Hematopoietic multipotent progenitor cell treated with erythropoietin and hydrocortisone succinate and interleukin-3 and kit ligand, for 15 days (in vitro differentiated cells): Measurements from ENCODE around the gene PARD3B.

Source experiments
- DNase-seq: peaks from one replicate; pipeline ENCODE4 v3.0.0-alpha.2; 2015; ENCODE audit warnings: low spot score

PARD3B gene

DNA sequence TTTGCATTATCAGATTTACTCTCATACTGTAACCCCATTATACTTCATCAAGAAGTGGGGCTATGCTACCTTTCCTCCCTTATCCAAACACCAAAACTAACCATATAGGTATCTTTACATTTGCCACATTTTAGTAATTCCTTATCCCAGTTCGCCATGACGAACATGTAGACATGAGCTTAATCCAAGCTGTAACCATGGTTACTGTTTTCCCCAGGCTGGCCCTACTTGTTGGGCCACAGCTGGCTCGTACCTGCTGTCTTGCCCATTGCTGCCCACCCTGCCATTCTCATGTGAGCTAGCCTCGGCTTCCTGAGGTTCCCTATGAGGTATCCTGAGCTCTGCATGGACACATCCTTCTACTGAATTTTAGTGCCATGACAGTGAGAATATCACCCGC lies 117.7 kb downstream of the PARD3B start:
- DNase-seq = no peak

DNA sequence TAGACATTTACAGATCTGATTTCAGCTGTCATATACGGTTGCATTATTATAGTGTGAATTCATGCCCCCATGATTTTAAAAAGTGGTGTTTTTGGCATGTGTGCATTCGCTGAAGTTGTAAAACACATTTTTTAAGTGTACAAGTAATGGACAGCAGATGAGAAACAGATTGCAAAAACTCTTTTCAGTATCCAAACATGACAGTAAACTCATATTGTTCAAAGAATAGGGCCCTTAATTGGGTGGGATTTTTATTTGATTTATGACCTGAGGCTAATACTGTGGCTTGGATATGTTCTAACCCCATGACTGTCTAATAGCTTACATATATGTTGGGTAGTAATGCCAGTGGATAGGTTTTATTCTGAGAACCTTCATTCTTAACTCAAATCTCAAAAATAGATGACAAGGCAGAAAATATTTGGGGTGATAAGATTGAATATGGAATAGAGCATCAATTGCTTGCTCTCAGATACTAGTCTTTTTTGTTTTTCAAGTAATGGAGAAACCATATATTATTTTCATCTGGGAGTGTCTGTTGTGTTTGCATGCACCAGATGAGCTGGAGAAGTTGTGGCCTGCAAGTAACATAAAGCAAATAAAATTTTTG lies 118.6 kb downstream of the PARD3B start:
- DNase-seq = no peak

DNA sequence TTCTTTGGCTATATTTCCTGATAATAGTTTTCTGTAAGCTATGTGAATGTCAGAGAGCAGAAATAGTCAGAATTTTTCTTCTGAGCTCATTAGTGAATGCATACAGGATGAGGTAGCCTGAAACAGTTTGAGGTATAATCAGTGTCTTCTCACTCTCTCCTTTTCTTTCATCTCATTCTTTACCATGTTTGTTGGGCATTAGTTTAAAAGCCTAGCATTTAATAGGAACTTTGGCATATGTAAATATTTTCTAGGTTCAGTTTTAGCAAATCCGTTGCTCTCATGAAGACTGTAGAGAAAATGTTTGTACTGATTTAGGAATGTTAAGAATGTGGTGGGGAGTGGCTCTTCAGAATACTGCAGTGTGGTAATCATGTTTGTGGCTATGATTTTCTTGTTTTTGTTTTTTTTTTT lies 119.4 kb downstream of the PARD3B start:
- DNase-seq = no peak

DNA sequence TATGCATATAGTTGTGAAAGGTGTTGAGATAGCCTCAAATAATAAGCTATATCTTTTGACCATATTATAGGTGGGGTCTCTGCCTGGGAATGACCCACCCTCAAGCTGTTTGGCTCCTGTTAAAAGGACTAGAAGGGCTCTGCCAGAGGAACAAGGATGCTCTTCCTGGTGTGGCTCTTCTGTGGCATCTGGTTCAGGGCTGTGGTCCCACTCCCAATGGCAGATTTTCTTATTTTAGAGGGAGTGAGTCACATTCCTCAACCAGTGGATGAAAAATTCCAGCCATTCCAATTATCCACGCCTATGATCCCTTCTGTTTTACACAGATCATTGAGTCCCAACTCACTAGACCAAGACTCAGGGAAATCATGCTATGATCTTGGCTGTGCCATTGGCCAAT lies 119.9 kb downstream of the PARD3B start:
- no peak for DNase-seq

DNA sequence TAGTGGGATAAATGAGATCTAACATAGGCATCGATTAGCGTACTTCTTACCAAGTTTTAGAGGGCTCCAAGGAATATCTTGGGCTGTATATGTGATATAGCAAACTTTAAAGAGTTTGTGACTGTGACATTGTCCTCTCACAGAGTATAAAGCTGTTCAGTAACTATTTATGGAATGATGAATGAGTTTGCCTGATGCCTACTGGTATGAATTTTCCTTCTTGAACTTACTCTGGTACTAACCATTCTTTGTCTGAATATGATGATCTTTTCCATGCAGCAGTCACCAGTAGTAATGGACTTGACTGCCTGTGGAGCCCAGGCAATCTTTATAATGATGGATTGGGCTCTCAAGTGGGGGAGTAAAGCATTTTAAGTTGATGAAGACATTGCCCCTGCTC lies 120.5 kb downstream of the PARD3B start:
- DNase-seq = no peak

DNA sequence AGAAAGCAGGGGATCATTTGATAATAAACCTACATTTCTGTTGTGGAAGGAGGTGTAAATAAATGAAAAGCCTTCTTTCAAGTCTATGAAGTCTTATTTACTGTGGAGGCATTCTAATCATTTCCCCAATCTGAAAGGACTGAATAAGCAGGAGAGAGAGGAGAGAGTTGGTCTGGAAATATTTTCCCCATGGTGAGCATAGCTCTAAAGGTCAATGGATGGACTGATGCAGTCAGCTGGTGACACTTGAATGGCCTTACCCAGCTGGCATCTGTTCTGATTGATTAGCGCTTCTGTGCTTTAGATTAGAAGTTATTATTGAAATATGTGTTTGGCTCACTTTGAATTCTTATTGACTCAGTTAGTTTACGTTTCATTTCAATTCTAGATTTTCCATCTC lies 122.7 kb downstream of the PARD3B start:
- no peak for DNase-seq

DNA sequence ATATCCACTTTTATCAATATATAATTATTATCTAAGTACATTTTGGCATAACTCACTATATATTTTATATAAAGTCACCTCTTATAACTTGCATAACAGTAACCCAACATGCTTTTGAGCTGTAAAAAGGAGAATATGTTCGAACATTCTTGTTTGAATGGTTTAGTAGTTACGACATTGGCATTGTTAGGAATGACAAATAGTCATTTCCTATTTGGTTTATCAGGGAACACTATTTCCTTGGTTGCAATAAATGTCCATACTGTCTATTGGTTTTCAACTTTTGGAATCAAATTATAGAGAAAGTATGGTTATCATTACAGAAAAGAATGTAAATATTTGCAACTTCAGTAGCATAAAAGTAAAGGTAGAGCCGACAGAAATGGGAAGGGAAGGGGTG lies 124.1 kb downstream of the PARD3B start:
- DNase-seq = no peak

DNA sequence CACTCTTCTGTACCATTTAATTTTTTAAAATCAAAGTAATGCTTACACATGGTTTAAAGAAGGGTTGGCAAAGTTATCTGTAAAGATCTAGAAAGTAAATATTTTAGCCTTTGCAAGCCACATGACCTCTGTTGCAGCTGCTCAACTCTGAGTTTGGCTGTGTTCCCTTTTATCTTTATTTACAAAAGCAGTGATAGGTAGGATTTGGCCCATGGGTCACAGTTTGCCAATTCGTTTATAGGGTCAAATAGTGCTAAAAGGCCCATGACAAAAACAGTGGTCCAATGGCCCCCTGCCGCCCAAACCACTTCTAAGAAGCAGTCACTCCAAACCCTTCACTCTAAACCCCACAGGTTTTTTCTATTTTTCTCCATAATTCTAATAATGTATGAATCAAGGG lies 124.8 kb downstream of the PARD3B start:
- DNase-seq = no peak

DNA sequence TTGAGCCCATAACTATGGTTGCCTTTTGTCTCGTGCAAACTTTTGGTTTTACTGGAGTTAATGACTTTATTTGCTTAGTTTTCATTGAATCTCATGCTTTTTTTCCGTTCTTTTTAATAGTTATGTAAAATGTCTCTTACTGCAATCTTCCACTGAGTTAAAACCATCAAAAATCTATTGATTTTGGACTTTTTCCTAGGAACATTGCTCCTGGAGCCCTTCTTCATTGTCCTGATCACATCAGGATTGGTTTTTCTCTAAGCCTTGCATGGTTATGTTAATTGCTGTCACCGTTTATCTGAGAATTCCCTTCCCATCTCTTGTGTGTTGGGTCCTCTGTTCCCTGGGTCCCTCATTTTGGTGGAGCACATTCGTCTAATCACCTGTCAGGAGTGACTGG lies 125.5 kb downstream of the PARD3B start:
- no peak for DNase-seq

DNA sequence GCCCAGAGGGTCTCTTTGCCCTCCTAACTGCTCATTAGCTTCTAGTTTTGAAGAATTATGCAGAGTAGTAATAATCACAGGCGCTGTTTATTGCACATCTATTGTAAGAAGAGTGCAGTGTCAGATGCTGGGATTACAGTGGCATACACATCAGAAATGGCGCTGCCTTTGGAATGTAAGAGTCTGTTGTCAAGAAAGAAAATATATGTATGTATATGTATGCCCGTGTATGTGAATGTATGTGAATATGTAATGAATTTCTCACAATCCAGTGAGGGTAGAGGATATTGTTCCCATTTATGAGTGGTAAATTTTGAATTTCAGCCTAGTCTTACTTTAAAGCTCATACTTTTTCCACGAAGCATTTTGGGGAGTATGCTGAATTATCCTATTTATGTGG lies 127.5 kb downstream of the PARD3B start:
- no peak for DNase-seq

DNA sequence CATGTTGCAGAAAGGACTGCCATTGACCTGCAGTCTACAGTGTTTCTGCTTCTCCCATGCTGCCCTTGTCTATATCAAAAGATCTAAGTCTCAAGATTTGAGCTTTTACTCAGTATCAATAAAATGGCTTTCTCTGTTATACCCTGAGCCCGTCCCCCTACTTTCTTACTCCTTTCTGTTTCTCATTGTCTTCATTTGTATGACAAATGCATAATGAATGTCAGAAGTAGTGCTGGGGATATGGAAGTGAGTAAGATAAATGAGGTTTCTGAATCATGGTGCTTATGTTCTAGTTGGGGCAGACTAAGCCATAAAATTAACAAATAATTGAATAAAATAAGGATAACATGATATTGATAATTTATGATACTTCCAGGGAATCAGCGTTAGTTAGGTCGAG lies 128.6 kb downstream of the PARD3B start:
- no peak for DNase-seq

DNA sequence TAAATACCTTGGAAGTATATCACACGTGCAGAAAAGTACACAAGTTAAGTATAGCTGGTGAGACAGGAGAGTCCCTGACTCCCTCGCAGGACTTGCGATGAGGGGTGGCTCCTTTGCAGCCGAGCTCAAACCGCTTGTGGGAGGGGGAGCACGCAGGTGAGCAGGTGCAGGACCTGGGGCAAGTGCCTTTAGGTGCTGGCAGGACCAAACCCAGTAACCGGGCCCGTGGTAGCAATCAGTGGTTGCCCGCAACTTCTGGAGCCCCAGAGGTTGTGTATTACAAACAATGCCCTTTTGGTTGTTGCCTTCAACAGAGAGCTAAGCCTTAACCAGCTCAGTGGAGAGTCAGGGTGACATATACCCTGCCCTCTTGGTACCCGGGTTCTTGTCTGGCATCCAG lies 132.8 kb downstream of the PARD3B start:
- DNase-seq = no peak

DNA sequence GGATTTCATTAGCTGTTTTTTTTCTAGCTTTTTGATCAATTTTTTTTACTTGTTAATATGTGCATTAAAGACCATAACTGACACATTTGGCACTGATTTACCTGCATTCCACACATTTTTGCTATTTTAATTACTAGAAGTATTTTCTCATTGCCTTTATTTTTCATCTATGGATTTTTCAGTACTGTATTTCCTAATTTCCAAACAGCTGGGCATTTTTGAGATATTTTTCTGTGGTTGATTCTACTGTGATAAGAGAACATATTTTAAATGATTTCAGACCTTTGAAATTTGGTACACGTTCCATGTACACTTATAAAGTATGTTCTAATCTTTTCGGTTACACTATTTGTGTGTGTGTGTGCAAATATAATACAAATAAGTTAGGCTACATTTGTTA lies 135.3 kb downstream of the PARD3B start:
- DNase-seq = no peak

DNA sequence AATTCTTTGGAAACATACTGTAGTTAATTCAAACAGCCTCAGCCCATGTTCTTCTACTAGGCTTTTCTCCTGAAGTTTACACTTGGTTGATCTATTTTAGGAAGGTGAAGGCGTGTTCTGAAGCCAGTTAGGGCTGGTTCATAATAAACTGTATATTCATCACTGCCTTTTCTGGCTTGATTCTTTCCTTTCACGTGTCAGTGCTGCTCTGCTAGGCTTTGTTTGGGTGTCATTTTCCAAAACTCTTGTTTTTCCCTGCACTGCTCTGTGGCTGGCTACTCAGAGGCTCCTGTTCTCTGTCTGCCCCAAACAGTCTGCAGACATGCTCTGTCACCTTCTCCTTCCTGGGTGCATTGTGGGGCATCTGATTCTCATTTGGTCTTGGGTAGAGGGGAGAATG lies 136.1 kb downstream of the PARD3B start:
- no peak for DNase-seq

DNA sequence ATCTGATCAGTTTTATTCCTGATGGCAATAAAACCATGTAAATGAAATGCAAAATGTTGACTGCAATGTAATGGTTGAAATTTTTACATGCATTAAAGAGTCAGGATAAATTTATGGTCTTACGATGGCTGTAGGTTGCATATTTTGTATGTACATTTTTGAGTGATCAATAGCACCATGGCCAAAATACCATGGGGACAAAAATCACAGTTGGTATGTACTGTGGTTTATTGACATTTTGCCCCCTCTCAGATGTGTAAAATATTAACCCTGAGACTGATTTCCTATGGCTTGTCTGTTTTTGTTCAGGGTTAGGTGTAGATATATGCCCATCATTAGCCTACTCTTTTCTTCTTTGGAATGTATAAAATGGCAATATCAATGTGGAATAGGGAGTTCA lies 138.1 kb downstream of the PARD3B start:
- no peak for DNase-seq

DNA sequence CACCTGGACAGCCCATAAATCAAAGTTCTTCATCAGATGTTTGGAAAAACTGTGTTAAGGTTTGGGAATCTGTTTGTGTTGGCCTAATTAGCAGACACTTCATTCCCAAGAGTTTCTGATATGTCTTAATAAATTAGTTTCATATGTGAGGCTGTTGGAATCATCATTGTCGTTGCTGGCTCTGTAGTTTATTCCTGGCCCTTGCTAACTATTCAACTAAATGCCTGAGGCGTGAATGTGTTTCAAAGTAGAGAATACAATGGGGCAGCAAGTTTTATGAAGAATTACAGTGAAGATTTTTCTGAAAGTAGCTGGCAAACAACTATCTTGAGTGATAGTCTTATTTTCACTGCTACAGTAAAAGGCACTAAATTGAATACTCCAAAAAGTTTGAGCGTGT lies 141.1 kb downstream of the PARD3B start:
- no peak for DNase-seq

DNA sequence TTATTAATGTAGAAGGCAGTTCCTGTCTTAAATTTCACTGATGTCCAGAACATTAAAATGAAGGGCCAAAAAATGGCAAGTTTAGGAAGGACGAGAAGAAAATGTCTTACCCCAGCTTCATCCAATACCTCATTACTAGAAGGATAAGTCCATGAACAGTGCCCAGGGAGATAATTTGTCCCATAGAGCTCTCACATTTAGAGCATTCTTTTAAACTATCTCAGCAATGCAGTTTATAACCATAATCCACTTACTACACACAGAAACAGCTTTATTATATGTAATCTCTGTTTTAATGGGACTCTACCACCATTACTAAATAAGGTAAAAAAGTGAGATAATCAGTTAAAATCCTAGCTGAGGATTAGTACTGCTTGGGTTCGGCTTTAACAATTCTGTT lies 142.5 kb downstream of the PARD3B start:
- no peak for DNase-seq

DNA sequence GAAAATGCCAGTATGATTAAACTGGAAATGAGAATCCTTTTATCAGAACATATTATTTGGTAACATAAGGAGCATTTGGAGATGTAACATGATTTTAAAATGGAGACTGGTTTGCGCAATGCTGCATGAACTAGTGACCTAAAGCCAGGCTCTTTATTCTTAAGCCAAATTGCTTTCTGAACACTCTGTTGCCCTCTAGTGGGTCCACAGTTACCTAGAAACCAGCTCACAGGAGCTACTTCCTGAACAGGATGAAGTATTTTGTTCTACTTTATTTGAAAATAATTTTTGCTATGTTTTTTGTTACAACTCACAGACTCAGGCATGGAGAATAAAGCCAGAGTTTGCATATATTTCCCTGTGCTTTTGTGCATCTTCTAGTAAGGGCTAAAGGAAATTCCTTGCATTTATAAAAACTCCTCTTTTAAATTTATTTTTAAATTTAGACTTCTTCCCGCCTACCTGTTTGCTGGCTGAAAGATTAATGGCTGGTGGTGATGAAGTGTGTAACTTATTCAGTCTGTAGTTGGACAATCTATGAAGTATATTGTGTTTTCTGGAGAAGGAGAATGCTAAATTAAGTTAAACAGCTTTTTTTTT lies 146.7 kb downstream of the PARD3B start:
- no peak for DNase-seq

DNA sequence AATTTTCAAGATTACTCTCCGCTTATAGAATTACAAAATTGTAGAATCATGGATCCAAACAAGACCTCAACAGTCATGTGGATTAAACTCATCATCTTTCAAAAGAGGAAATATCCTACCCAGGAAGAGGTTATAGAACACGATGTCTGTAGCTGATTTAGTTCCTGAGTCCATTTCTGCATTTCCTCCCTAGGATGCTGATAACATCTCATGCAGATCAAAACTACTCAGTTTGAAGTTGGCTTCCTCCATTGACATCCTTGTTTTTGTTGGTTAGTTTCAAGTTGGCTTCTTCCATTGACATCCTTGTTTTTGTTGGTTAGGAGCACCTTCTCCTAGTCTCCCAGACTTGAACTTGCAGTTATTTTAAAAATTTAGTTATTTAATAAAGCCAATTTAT lies 147.5 kb downstream of the PARD3B start:
- no peak for DNase-seq

DNA sequence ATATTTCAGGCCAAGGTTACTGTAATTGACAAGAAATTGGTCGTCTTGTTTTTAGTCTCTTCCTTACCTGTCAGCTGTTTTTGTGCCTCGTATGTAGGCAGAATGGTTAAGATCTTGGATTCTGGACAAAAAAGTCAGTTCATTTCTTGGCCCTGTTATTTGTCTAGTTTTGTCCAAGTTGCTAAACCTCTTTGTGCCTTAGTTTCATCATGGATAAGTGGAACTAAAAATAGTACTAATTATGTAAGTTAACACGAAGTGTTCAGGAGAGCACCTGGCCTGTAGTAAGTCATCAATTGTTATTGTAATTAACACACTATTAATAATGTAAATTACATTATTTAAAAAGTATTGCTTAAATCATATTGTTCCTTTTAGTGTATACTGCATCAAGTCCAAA lies 148.0 kb downstream of the PARD3B start:
- DNase-seq = no peak

DNA sequence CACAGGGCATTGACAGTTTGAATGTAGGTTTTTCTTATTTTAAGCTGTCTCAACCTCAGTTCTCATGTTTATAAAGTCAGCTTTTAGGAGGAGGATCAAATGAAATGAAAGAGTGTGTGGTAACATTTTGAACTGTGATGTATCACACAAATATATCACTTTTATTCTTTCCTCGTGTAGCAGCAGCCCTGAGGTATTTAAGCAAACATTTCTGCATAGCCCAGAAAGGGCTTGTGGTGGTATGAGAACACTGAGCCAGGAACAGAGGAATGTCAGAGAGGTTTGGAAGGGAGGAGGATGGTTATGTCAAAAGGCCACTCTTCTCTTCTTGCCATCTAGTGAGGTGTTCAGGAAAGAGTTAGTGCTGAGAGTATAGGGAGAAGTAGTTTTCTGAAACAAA lies 150.2 kb downstream of the PARD3B start:
- no peak for DNase-seq

DNA sequence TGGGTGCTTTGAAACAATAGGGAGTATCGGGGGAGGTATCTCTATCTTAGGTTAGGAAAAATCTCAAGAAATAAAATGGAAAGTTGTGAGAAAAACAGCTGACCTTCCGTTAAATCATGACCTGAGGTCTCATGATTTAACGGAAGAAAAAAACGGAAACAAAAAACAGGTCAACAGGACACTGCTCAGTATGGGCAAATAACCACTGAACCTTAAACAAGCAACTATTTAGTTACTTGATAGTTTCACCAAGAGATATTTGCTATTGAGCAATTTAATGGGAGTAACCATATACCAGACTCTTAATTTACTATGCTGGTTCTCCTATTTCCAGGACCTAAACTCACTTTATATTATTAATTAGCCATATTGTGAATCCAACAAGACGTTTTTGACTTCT lies 150.8 kb downstream of the PARD3B start:
- no peak for DNase-seq

DNA sequence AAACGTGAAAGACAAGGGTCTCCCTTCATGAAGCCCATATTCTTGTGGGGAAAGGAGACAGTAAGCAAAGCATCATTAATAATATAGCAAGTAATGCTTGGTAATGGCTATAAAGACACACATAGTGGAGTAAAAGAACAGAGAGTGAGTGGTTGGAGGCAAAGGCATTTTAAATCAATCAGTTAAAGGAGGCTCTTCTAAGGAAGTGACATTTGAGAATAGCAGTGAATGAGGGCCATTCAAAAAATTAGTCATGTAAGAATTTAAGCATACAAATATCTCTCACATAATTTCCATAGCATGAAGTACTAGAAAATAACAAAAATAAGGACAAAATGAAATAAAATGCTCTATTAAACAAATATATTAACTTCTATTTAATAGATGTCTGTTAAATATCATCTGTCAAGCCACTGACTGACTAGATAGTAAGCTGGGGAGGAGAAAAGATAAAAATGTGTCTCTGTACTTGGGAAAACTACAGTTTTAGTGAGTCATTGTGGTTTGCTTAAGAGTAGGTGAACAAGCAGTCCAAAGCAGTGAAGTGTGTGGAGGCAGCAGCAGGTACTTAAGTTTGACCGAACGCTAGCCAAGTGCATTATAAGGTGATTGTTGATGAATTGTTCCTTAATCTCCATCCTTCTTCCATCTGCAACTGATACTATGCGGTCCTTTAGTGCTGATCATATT lies 160.1 kb downstream of the PARD3B start:
- DNase-seq = no peak

DNA sequence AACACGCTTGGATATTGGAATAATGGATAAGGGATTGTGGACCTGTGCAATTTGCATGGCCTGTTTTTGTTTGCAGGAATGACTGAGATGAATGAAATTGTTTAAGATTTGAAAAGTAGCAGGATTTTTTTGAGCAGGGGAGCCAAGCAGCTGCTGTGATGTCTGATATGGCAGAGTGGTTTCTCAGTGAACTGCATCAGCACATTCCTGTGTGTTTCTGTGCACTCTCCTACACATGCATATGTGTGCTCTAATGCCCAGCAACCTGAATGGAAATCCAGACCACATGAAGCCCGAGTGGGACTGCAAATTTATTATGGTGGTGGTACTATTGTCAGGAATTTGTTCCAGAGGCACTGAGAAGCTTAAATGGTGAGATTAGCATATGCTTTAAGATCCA lies 161.7 kb downstream of the PARD3B start:
- no peak for DNase-seq
